GM21529 (cell line): Measurements from ENCODE around the gene KRTAP19-4.
"Not testable (repeated sequence)": the region's sequence is repeated elsewhere in the genome, so short reads cannot be mapped to it uniquely, and the experiment has no call there.

Experiments used
- ATAC-seq: cut with Tn5 transposase; IDR thresholded peaks from one replicate; pipeline ENCODE4 v1.9.1; 2021; ENCODE audit not compliant: unreplicated experiment

The KRTAP19-4 gene

GRCh38 chr21:30497065-30497464 is at the start of gene KRTAP19-4:
TSS of gene KRTAP19-4 (minus strand) at chr21:30497165. CDS start at chr21:30497110, 55 bp downstream.
- ATAC-seq = no peak

- ATAC-seq = no peak
Measured at GRCh38 chr21:30541764-30542163, 44.8 kb upstream of the KRTAP19-4 start, which contains the start of gene KRTAP19-6. TSS of gene KRTAP19-6 (minus strand) at chr21:30541864. CDS start at chr21:30541833, 31 bp downstream.

- no peak for ATAC-seq
Measured at GRCh38 chr21:30518876-30519275, 21.9 kb upstream of the KRTAP19-4 start.

- ATAC-seq = no peak
Measured at GRCh38 chr21:30515681-30516080, 18.7 kb upstream of the KRTAP19-4 start.

- ATAC-seq = not testable (repeated sequence)
Measured at GRCh38 chr21:30505621-30506205, 8.7 kb upstream of the KRTAP19-4 start.

- ATAC-seq = no peak
Measured at GRCh38 chr21:30502041-30502440, 5.1 kb upstream of the KRTAP19-4 start, which contains the start of gene KRTAP19-5. TSS of gene KRTAP19-5 (minus strand) at chr21:30502141. CDS start at chr21:30502090, 51 bp downstream.

- no peak for ATAC-seq
Measured at GRCh38 chr21:30491963-30492428, 5.0 kb downstream of the KRTAP19-4 start, which contains the start of gene KRTAP19-3. TSS of gene KRTAP19-3 (minus strand) at chr21:30492013. CDS start at chr21:30491957, 56 bp downstream.

GRCh38 chr21:30487336-30487735 is 9.6 kb downstream of the KRTAP19-4 start, which contains the start of gene KRTAP19-2:
TSS of gene KRTAP19-2 (minus strand) at chr21:30487436. CDS start at chr21:30487348, 88 bp downstream.
- no peak for ATAC-seq

GRCh38 chr21:30486180-30486579 is 10.8 kb downstream of the KRTAP19-4 start:
- ATAC-seq = no peak

- ATAC-seq = no peak
Measured at GRCh38 chr21:30482130-30482529, 14.8 kb downstream of the KRTAP19-4 start.

GRCh38 chr21:30480145-30480544 is 16.8 kb downstream of the KRTAP19-4 start, which contains the start of gene KRTAP19-1:
TSS of gene KRTAP19-1 (minus strand) at chr21:30480367. CDS start at chr21:30480317, 50 bp downstream.
- ATAC-seq = no peak

GRCh38 chr21:30479259-30479658 is 17.7 kb downstream of the KRTAP19-4 start:
- ATAC-seq = no peak

GRCh38 chr21:30478004-30478403 is 19.0 kb downstream of the KRTAP19-4 start:
- no peak for ATAC-seq

- no peak for ATAC-seq
Measured at GRCh38 chr21:30468900-30469714, 27.9 kb downstream of the KRTAP19-4 start.

- ATAC-seq = no peak
Measured at GRCh38 chr21:30463713-30464112, 33.3 kb downstream of the KRTAP19-4 start.

- ATAC-seq = no peak
Measured at GRCh38 chr21:30448514-30448913, 48.5 kb downstream of the KRTAP19-4 start.

GRCh38 chr21:30447056-30447455 is 49.9 kb downstream of the KRTAP19-4 start:
- ATAC-seq = no peak
